DND-41 (cell line): ENCODE data around the gene FIGNL2.

Source experiments
- ATAC-seq: fragments of 200-7000 bp; cut with Tn5 transposase; 3 replicates; pipeline ENCODE4 v1.9.1; 2021; ENCODE audit warnings: low read depth; ENCODE audit not compliant: insufficient read depth
- DNase-seq: peaks from one replicate; pipeline ENCODE4 v3.0.0-alpha.2; 2020
- H2AFZ ChIP-seq: 2 replicates; pipeline ENCODE4 v1.6.0; 2012; ENCODE audit warnings: low read depth, low read length
- H3K27ac ChIP-seq: 2 replicates; pipeline ENCODE4 v1.5.1; 2012; ENCODE audit warnings: low read length, inconsistent platforms
- H3K27me3 ChIP-seq: fragments of 200-600 bp; sonication (generic); 2 replicates; pipeline ENCODE4 v1.6.0; 2012; ENCODE audit warnings: low read length, mild to moderate bottlenecking, inconsistent platforms; ENCODE audit not compliant: insufficient read depth, poor library complexity
- H3K36me3 ChIP-seq: 2 replicates; pipeline ENCODE4 v1.5.1; 2012; ENCODE audit warnings: low read length, inconsistent platforms; ENCODE audit not compliant: insufficient read depth
- H3K4me1 ChIP-seq: 2 replicates; pipeline ENCODE4 v1.5.1; 2012; ENCODE audit warnings: mild to moderate bottlenecking, low read length; ENCODE audit not compliant: insufficient read depth
- H3K4me2 ChIP-seq: 2 replicates; pipeline ENCODE4 v1.6.0; 2012; ENCODE audit warnings: mild to moderate bottlenecking, moderate library complexity, low read length, inconsistent platforms; ENCODE audit not compliant: insufficient read depth
- H3K4me3 ChIP-seq, 2 experiments: fragments of 200-600 bp in 1 of 2; shearing (Covaris generic) in 1 of 2; 2 replicates each; pipeline ENCODE4 v1.5.1; 2012 to 2016; ENCODE audit warnings: inconsistent platforms in 2 of 2, low read length in 2 of 2, mild to moderate bottlenecking in 2 of 2, low read depth in 1 of 2, moderate library complexity in 1 of 2
- H3K79me2 ChIP-seq: 2 replicates; pipeline ENCODE4 v1.6.0; 2012; ENCODE audit warnings: low read length, inconsistent platforms; ENCODE audit not compliant: insufficient read depth
- H3K9ac ChIP-seq: 2 replicates; pipeline ENCODE4 v1.6.0; 2012; ENCODE audit warnings: low read depth, mild to moderate bottlenecking, inconsistent platforms, low read length, moderate library complexity
- H3K9me3 ChIP-seq: 2 replicates; pipeline ENCODE4 v1.5.1; 2012; ENCODE audit warnings: low read length, moderate library complexity, mild to moderate bottlenecking, inconsistent platforms; ENCODE audit not compliant: insufficient read depth, severe bottlenecking
- H4K20me1 ChIP-seq: 2 replicates; pipeline ENCODE4 v1.6.0; 2012; ENCODE audit warnings: low read length; ENCODE audit not compliant: insufficient read depth
- CTCF ChIP-seq: IDR thresholded peaks from 2 replicates; pipeline ENCODE4 v1.5.1; 2012; ENCODE audit warnings: borderline replicate concordance, low read length, moderate library complexity, mild to moderate bottlenecking; ENCODE audit not compliant: poor library complexity, severe bottlenecking; ENCODE audit errors: extremely low read depth
- EZH2 ChIP-seq: IDR thresholded peaks from 3 replicates; pipeline ENCODE4 v1.6.1; 2012; ENCODE audit warnings: borderline replicate concordance, low read depth, mild to moderate bottlenecking, moderate library complexity, low read length, inconsistent platforms; ENCODE audit not compliant: severe bottlenecking

FIGNL2 gene

GRCh38 chr12:51879102-51879501, 30.6 kb upstream of the FIGNL2 start:
- Histone ChIP-seq H3K36me3 (no peaks in the 10 kb centered on the region), H4K20me1 (no peaks in the 10 kb centered on the region), H3K9ac (no peak overlapping the region), H3K27me3 (no peaks in the 10 kb centered on the region), H3K79me2 (no peaks in the 10 kb centered on the region), H3K9me3 (no peaks in the 10 kb centered on the region), H3K4me2 (no peak overlapping the region), H2AFZ (no peak overlapping the region), H3K27ac (no peak overlapping the region), H3K4me3 (no peak overlapping the region), H3K4me1 (no peaks in the 10 kb centered on the region)
- TF ChIP-seq CTCF (no peak), EZH2 (no peak)
- ATAC-seq (no peak), DNase-seq (no peak)

- Histone ChIP-seq H3K9me3 (no peaks in the 10 kb centered on the region), H3K36me3 (no peaks in the 10 kb centered on the region), H2AFZ (no peak overlapping the region), H3K9ac (no peak overlapping the region), H4K20me1 (no peaks in the 10 kb centered on the region), H3K4me2 (no peak overlapping the region), H3K4me3 (no peak overlapping the region), H3K79me2 (no peaks in the 10 kb centered on the region), H3K4me1 (no peaks in the 10 kb centered on the region), H3K27ac (no peak overlapping the region), H3K27me3 (no peaks in the 10 kb centered on the region)
- DNase-seq (no peak), ATAC-seq (no peak)
- TF ChIP-seq EZH2 (no peak), CTCF (no peak)
Observed at GRCh38 chr12:51874486-51874885, 26.0 kb upstream of the FIGNL2 start.

DNA sequence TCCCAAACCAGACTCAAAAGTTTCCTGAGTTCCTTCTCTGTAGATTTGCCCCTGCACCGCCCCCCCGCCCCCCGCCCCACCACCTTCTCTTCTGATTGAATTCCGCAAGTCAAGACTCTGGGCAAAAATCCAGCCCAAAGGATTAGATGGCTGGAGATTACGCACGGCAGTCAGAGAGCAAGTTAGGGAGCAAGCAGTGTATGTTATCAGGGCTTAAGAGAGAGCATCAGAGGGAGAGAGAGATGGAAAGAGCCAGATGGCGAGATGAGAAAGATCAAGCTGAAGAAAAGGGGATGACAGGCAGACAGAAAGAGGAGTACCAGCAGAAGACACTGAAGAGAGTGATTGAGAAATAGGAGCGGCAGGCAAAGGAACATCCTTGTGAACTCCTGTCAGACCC, 25.5 kb upstream of the FIGNL2 start:
- no peak overlapping the region for H3K27ac ChIP-seq
- H3K4me1 ChIP-seq: no peaks in the 10 kb centered on the region
- H3K36me3 ChIP-seq: no peaks in the 10 kb centered on the region
- H3K79me2 ChIP-seq: no peaks in the 10 kb centered on the region
- DNase-seq (no peak), ATAC-seq (no peak)
- no peak overlapping the region for H2AFZ ChIP-seq
- no peak overlapping the region for H3K4me2 ChIP-seq
- no peak for TF ChIP-seq EZH2
- TF ChIP-seq CTCF: no peak
- H3K9ac ChIP-seq: no peak overlapping the region
- no peaks in the 10 kb centered on the region for H3K9me3 ChIP-seq
- no peak overlapping the region for H3K4me3 ChIP-seq
- H3K27me3 ChIP-seq: no peaks in the 10 kb centered on the region
- H4K20me1 ChIP-seq: no peaks in the 10 kb centered on the region
